H1 (cell line): Measurements from ENCODE around the gene SHROOM2.

Experiments used
- CHD2 ChIP-seq: IDR thresholded peaks from 2 replicates; pipeline ENCODE4 v1.6.1; 2012; ENCODE audit warnings: low read length, improper control_type of control experiment
- CTCF ChIP-seq, 3 experiments: IDR thresholded peaks; 1 replicate in 2 of 3; 2 replicates in 1 of 3; pipeline versions ENCODE4 v1.5.1 to v1.6.1; 2011; ENCODE audit warnings: low read length in 3 of 3, mild to moderate bottlenecking in 3 of 3, inconsistent platforms in 2 of 3, low read depth in 1 of 3, moderate library complexity in 1 of 3; ENCODE audit not compliant: insufficient read depth in 1 of 3; ENCODE audit errors: control extremely low read depth in 1 of 3
- E2F6 ChIP-seq: IDR thresholded peaks from 2 replicates; pipeline ENCODE4 v1.6.1; 2012; ENCODE audit warnings: inconsistent platforms
- JUN ChIP-seq: IDR thresholded peaks from 2 replicates; pipeline ENCODE4 v1.6.1; 2011; ENCODE audit warnings: low read depth, mild to moderate bottlenecking, improper control_type of control experiment, low read length
- POLR2A ChIP-seq, 2 experiments: IDR thresholded peaks; 1 replicate in 1 of 2; 2 replicates in 1 of 2; pipeline ENCODE4 v1.6.1; 2011; ENCODE audit warnings: low read depth in 2 of 2, low read length in 2 of 2, mild to moderate bottlenecking in 2 of 2; ENCODE audit errors: control extremely low read depth in 1 of 2
- SIRT6 ChIP-seq: IDR thresholded peaks from one replicate; pipeline ENCODE4 v1.7.1; 2012; ENCODE audit warnings: low read length, inconsistent platforms
- SIX5 ChIP-seq: IDR thresholded peaks from 2 replicates; pipeline ENCODE4 v1.6.1; 2011; ENCODE audit warnings: mild to moderate bottlenecking, low read depth, low read length
- SP1 ChIP-seq: IDR thresholded peaks from 2 replicates; pipeline ENCODE4 v1.6.1; 2011; ENCODE audit warnings: low read depth, low read length
- TAF1 ChIP-seq: IDR thresholded peaks from 2 replicates; pipeline ENCODE4 v1.6.1; 2011; ENCODE audit warnings: mild to moderate bottlenecking, low read depth, low read length
- USF2 ChIP-seq: IDR thresholded peaks from 2 replicates; pipeline ENCODE4 v1.6.1; 2011; ENCODE audit warnings: low read length, improper control_type of control experiment
- YY1 ChIP-seq: IDR thresholded peaks from 2 replicates; pipeline ENCODE4 v1.6.1; 2011; ENCODE audit warnings: low read depth, mild to moderate bottlenecking, low read length

GRCh38 chrX:9966775-9967408 lies 180.7 kb downstream of the SHROOM2 start, which contains the start of gene CLDN34:
- no peak for TF ChIP-seq JUN
- TF ChIP-seq CHD2: no peak
- no peak for TF ChIP-seq CTCF (IDR thresholded peaks at IDR 0.05; ENCODE audit: control extremely low read depth in 1 of 3, insufficient read depth in 1 of 3, low read depth in 1 of 3, low read length in 3 of 3)
- no peak for TF ChIP-seq SIX5
- TF ChIP-seq YY1: no peak
- no peak for TF ChIP-seq SP1
- TF ChIP-seq TAF1: no peak
- no peak for TF ChIP-seq SIRT6
- TF ChIP-seq E2F6: no peak
- no peak for TF ChIP-seq POLR2A (IDR thresholded peaks at IDR 0.05; ENCODE audit: control extremely low read depth in 1 of 2, low read depth in 2 of 2, low read length in 2 of 2)
- TF ChIP-seq USF2: no peak
